ENCODE results near the gene MFAP5. TPM values are rescaled to one million over a fixed set of nuclear protein-coding genes. Genes with fewer than 3 reads are reported as not detected.
A peak's percentile ranks its signal among the peaks of the same experiment; 100 is the strongest.

Gene MFAP5
- polyA plus RNA-seq, 1 donor from 2014 or later = not detected

GRCh38 chr12:8702159-8702558 is 39.5 kb upstream of the MFAP5 start:
- Histone ChIP-seq H3K4me3 (ENCODE audit: low read length) (peak overlapping the region; percentile 96), H3F3A (ENCODE audit: insufficient read depth, low read length, poor library complexity, severe bottlenecking) (no peaks in the 10 kb centered on the region), H3K9me3 (ENCODE audit: low read length) (no peaks in the 10 kb centered on the region), H3K27ac (ENCODE audit: low read length) (no peak overlapping the region), H3K79me2 (replicated peaks; ENCODE audit: insufficient read depth, low read length) (peaks cover 81% of the 10 kb centered on the region), H3K9ac (ENCODE audit: low read length) (no peak overlapping the region), H2AFZ (ENCODE audit: low read depth, low read length) (no peak overlapping the region), H3K9me2 (ENCODE audit: insufficient read depth, low read length) (no peaks in the 10 kb centered on the region), H3K27me3 (ENCODE audit: insufficient read depth, low read depth, low read length) (no peaks in the 10 kb centered on the region), H4K20me1 (ENCODE audit: insufficient read depth) (peaks cover 19% of the 10 kb centered on the region), H3K4me2 (ENCODE audit: low read length) (no peak overlapping the region), H3K36me3 (ENCODE audit: insufficient read depth, low read length) (no peaks in the 10 kb centered on the region)
- TF ChIP-seq MXI1 (conservative IDR thresholded peaks at IDR 0.05; ENCODE audit: poor library complexity, severe bottlenecking) (no peak), SMC3 (conservative IDR thresholded peaks at IDR 0.05; ENCODE audit: poor library complexity) (no peak), REST (IDR thresholded peaks at IDR 0.05; ENCODE audit: borderline replicate concordance) (no peak), POLR2AphosphoS5 (IDR thresholded peaks at IDR 0.05) (no peak), EZH2 (IDR thresholded peaks at IDR 0.05; ENCODE audit: borderline replicate concordance, insufficient read depth, low read length, poor library complexity, severe bottlenecking) (no peak), RAD21 (conservative IDR thresholded peaks at IDR 0.05) (no peak), TAF1 (IDR thresholded peaks at IDR 0.05; ENCODE audit: low read depth) (no peak), CTCF (IDR thresholded peaks at IDR 0.05; ENCODE audit: poor library complexity, severe bottlenecking) (no peak), EP300 (conservative IDR thresholded peaks at IDR 0.05; ENCODE audit: poor library complexity, severe bottlenecking) (no peak)

GRCh38 chr12:8701046-8701660 is 38.5 kb upstream of the MFAP5 start:
- Histone ChIP-seq H3K4me2 (ENCODE audit: low read length) (no peak overlapping the region), H3F3A (ENCODE audit: insufficient read depth, low read length, poor library complexity, severe bottlenecking) (peaks cover 4% of the 10 kb centered on the region), H3K27ac (ENCODE audit: low read length) (no peak overlapping the region), H3K79me2 (replicated peaks; ENCODE audit: insufficient read depth, low read length) (peaks cover 80% of the 10 kb centered on the region), H3K9ac (ENCODE audit: low read length) (no peak overlapping the region), H3K9me3 (ENCODE audit: low read length) (no peaks in the 10 kb centered on the region), H3K27me3 (ENCODE audit: insufficient read depth, low read depth, low read length) (no peaks in the 10 kb centered on the region), H3K4me3 (ENCODE audit: low read length) (peak overlapping the region; percentile 96), H3K9me2 (ENCODE audit: insufficient read depth, low read length) (no peaks in the 10 kb centered on the region), H3K36me3 (ENCODE audit: insufficient read depth, low read length) (no peaks in the 10 kb centered on the region), H2AFZ (ENCODE audit: low read depth, low read length) (no peak overlapping the region), H4K20me1 (ENCODE audit: insufficient read depth) (peaks cover 19% of the 10 kb centered on the region)
- no peak for TF ChIP-seq TAF1 (IDR thresholded peaks at IDR 0.05; ENCODE audit: low read depth)
- no peak for TF ChIP-seq EZH2 (IDR thresholded peaks at IDR 0.05; ENCODE audit: borderline replicate concordance, insufficient read depth, low read length, poor library complexity, severe bottlenecking)

Data from neural cell (in vitro differentiated cells).